GM18951 (cell line): ENCODE results near the gene AIP.

ENCODE experiments used
- POLR2A ChIP-seq: IDR thresholded peaks from 4 replicates; pipeline ENCODE4 v1.6.1; 2011; ENCODE audit warnings: mild to moderate bottlenecking; ENCODE audit not compliant: insufficient read length, insufficient read depth; ENCODE audit errors: extremely low read depth
- in situ Hi-C: fragments of 300-500 bp; cut with MboI; formaldehyde crosslinking; loops from one replicate; pipeline ENCODE4 v1.12.0; 2022; ENCODE audit warnings: low sequenced_read_pairs, mixed read lengths, inconsistent platforms; ENCODE audit not compliant: unreplicated experiment

Gene AIP

DNA sequence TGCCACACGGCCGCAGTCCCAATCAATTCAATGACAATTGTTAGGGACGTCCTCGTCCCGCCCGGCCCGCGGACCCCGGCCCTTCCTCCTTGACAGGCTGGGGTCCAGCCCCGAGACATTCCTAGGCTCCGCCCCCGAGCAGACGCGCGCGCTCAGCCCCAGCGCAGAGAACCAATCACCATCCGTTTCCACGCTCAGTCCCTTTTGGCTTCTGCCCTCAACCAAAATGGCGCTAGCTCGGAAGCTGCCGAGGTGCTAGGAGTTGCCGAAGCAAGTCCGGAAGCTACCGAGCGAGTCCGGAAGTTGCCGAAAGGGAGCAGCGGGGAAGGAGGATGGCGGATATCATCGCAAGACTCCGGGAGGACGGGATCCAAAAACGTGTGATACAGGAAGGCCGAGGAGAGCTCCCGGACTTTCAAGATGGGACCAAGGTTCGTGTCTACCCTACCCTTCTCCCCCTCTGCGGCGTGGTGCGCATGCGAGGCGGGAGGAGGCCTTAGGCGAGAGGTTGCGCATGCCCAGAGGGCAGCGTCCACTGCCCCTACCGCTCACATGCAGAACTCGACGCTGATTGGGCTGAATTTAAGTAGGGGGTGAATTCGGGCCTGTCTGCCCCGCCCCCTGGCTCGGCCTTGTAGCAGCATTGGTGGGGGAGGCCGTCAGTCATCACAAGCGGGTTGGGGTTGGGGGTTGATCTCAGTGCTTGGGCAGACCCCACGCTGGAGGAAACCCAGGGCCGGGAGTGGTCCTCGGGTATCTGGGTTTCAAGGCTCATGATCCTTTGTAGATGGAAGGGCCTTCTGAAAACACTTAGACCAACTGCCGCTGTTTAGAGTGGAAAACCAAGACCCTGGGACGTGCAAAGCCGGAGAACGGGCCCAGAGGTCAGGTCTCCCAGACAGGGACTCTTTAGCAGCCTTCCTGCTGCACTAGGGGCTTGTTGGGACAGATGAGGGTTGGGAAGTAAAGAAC, at the start of gene AIP:
Gene AIP, plus strand, starts transcription at position 200 of the 972 bp plus-strand sequence. Its CDS starts 133 bp downstream, at position 333.
- peak; percentile 85 for TF ChIP-seq POLR2A
- in situ Hi-C loops, result no loop called here

DNA sequence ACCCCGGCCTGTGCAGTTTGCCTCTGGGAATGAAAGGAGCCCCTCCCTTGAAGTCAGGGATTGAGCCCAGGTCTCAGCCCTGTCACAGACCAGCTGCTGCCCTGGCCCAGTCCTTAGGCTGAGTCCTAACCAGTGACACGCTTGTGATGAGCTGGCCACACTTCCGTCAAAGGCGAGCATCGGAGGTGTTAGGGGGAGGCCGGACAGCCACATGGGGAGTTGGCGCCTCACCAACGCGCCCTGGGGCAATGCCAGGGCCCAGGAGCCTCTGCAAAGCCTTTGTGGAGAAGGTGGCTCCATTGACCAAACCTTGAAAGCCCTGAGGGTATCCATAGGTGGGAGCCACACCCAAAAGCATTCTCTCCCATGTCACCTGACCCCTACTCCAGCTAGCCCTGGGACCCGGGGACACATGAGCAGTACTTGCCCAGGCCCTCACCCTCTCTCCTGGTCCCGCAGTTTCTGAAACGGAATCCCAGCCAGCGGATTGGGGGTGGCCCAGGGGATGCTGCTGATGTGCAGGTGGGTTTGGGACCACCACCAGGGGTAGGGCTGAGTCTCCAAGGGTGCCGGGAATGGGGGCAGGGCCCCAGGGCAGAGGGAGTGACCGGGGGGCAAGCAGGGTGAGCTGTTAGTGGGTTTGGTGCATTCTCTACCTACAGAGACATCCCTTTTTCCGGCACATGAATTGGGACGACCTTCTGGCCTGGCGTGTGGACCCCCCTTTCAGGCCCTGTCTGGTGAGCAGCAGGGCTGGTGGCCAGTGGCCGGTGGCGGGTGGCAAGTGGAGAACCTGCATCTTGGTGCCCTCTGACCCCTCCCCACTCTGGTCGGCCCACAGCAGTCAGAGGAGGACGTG, 49.1 kb upstream of the AIP start:
- TF ChIP-seq POLR2A, result no peak
- in situ Hi-C loops, result no loop called here

DNA sequence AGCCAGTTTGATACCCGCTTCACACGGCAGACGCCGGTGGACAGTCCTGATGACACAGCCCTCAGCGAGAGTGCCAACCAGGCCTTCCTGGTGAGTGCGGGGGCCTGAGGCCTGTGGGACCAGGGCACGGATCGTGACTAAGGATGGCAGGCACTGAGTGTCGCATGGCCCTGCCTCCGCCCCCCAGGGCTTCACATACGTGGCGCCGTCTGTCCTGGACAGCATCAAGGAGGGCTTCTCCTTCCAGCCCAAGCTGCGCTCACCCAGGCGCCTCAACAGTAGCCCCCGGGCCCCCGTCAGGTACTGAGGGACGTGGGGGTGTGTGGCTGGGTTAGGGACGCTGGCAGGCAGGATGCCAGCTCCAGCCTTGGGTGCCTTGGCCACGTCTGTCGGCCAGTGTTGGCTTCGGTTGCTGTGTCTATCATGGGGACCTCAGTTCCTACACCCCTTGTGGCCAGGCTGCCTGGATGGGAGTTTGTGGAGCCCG, 48.4 kb upstream of the AIP start:
- peak; percentile 61 for TF ChIP-seq POLR2A
- in situ Hi-C loops, result no loop called here

DNA sequence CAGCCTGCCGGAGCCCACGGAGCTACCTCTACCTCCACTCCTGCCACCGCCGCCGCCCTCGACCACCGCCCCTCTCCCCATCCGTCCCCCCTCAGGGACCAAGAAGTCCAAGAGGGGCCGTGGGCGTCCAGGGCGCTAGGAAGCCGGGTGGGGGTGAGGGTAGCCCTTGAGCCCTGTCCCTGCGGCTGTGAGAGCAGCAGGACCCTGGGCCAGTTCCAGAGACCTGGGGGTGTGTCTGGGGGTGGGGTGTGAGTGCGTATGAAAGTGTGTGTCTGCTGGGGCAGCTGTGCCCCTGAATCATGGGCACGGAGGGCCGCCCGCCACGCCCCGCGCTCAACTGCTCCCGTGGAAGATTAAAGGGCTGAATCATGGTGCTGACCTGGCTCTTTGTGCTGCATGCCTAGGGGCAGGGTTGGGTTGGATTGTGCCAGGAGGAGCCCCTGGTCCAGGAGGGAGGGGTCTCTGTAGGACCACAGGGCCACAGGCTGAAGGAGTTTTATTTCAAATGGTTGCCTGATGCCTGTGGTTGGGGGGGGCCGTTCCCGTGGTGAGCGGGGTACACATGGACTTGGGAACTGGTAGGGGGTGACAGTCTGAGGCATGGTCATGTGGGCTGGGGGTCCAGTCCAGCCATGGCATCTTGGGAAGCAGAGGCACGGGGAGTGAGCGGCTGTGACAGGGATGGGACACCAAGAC, 47.6 kb upstream of the AIP start:
- in situ Hi-C loops, result no loop called here
- TF ChIP-seq POLR2A, result peak; percentile 8

DNA sequence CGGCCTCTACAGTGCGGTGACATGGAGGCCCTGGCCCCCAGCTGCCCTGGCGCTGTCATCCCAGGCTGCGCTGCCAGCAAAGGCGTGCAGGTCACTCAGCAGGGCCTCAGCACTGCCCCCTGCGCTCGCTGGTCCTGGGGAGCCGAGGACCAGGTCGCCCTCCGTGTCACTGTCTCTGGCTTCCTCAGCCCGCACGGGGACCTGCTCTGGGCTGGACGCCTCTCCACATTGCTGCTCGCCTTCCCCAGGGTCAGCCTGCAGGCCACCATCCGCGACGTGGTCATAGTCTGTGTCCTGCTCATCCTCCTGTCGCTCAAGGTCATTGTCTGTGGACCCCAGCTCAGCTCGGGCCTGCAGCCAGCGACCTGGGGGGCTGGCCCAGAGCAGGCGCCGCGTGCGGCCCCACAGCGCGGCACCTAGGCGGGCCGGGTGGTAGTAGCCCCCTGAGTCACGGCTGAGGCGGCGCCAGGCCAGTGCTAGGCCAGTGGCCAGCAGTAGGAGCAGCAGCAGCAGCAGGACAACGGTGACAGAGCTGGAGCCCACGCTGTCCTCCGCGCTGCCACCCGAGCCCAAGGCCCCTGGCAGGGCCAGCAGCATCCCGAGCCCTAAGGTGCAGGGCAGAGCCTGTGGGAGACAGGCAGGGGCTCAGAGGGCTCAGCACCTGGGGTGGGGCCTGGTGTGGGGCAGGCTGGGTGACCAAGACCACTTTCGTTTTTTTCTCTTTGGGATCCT, 46.9 kb upstream of the AIP start:
- peak; percentile 63 for TF ChIP-seq POLR2A
- in situ Hi-C loops, result no loop called here

DNA sequence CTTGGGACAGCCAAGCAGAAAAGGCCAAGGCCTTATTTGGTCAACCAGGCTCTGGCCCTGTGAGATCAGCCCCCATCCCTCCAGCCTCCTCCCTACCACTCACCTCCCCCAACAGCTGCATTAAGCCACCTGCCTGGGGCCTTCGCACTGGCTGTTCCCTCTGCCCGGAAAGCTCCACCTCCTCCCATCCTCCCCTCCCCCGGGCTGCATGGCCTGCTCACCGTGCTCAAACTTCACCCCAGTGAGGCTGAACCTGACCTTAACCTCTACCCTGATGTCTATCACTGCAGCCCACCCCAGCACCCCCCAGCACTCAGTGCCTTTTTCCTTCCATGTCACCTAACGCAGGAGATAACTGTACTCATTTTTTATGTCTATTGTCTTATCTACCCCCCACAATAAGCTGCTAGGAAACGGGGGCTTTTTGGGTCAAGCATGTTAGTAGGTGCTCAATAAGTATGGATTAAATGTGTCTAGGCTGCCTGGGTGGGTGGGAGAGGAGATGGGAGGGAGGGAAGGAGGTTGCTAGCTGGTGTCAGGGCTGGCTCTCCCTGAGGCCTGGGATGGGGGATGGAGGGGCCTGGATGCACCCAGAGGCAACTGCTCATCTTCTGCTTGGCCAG, 46.3 kb upstream of the AIP start:
- in situ Hi-C loops, result no loop called here
- TF ChIP-seq POLR2A, result peak; percentile 60

DNA sequence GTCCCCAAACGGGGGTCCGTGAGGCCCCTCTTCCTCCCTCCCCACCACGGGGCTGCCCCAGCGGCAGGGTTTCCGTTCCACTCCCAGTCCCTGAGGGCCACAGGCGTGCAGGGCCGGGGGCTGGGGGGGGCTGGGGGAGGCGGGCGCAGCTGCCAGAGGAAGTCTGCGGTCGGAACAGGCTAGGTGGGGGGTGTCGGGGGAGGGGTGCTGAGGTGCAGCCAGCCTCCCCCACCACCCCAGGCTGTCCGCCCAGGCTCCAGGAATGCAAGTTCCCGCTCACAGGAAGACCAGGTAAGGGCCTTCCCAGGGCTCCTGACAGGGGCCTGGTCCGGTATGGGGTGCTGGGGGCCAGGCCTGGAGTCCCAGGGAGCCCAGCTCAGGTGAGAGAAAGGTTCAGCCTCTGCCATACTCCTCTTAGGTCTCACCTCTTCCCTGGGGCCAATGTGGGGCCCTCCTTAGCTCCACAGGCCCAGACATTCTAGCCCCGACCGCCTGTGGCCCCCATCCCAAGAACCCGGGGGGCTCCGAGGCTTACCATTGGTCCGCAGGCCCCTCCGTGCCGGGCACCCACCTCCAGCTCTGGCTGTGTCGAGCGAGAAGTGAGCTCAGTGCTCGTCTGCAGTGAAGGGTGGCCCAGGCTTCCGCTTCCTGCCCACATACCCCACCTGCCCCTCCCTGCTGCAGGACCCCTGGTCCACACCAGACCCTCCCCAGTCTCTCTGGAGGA, 45.6 kb upstream of the AIP start, which contains the start of gene PTPRCAP:
Gene PTPRCAP, minus strand, starts transcription at position 601 of the 727 bp plus-strand sequence. Its CDS starts 63 bp downstream, at position 538.
- peak; percentile 95 for TF ChIP-seq POLR2A

DNA sequence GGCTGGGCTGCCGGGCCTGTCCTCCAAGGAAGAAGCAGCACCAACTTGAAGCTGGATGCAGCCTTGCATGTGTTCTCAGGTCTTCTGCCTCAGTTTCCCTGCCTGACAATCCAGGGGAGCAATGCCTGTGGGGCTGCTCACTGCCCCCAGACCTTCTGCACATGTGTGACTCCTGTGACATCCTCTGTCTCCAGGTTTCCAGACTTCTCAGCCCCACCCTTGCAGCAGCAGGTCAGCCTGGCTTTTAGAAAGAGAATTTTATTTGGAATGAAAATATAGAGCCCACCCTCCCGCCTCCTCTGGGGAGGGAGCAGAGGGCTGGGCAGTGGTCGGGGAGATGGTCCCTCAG, 45.0 kb upstream of the AIP start:
- no peak for TF ChIP-seq POLR2A
- in situ Hi-C loops, result no loop called here

More for the DNA sequence above, 45.6 kb upstream of the AIP start, which contains the start of gene PTPRCAP:
- in situ Hi-C loops, result no loop called here

DNA sequence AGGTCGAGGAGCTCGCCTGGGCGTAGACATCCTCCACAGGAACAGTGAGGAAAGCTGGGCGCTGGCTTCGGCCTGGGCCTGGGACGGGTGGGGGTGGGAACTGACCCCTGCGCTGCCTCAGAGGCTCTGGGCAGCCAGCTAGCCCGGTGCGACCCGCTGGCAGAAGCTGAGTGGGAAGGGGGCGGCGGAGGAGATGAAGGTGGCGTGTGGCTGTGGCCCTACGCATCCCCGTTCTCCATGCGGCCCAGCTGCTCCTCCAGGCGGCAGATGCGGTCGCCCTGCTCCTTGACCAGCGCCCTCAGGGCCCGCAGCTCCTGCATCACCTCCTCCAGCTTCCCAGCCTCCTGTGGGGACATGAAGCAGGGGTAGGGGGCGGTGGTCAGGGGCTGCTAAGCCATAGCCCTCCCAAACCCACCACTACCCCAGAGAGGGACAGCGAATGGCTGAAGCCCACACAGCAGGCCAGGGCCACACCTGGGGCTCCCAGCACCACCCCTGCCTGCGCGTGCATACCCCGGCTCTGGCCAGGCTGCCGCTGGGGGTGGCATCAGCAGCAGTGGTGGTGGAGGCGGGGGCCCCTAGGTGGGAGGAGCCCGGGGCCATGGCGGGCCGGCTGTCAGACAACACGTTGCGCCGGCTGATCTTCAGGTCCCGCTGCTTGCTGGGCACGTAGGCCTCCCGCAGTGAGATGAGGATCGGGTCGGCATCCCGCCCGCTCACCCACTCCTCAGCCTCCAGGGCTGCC, 44.5 kb upstream of the AIP start:
- peak; percentile 38 for TF ChIP-seq POLR2A
- in situ Hi-C loops, result no loop called here
